ENCODE measurements around the gene PLXNB1.
"Not testable (repeated sequence)": the region's sequence is repeated elsewhere in the genome, so short reads cannot be mapped to it uniquely, and the experiment has no call there.

GRCh38 chr3:48401434-48401901 lies 28.4 kb downstream of the PLXNB1 start:
- TF ChIP-seq CTCF (IDR thresholded peaks at IDR 0.05; ENCODE audit: low read length); EZH2 (IDR thresholded peaks at IDR 0.05; ENCODE audit: borderline replicate concordance, low read length): not testable (repeated sequence)
